RWPE1 (cell line): Measurements from ENCODE around the gene FGF18.
"Not testable (repeated sequence)": the region's sequence is repeated elsewhere in the genome, so short reads cannot be mapped to it uniquely, and the experiment has no call there.

Source experiments
- CTCF ChIA-PET: fragments of 350-600 bp; sonication (Branson Sonifier 250); formaldehyde crosslinking; extraction: SDS; loops from one replicate; lab custom pipeline; 2021; lab: Yijun Ruan, JAX
- POLR2A ChIA-PET: fragments of 400-600 bp; formaldehyde crosslinking; extraction: SDS; loops from one replicate; lab custom pipeline; 2020; ENCODE audit warnings: antibody characterized with exemption; ENCODE audit not compliant: low non-redundant PET; lab: Yijun Ruan, JAX
- DNase-seq: peaks from one replicate; pipeline ENCODE4 v3.0.0; 2012; ENCODE audit warnings: low spot score
- H3K27ac ChIP-seq: fragments of 450-650 bp; 2 replicates; pipeline ENCODE4 v1.5.1; 2017
- TF ChIP-seq, protein P1 (sequence below): fragments of 450-650 bp; conservative IDR thresholded peaks from 2 replicates; pipeline ENCODE4 v1.5.1; 2017; ENCODE audit warnings: low read depth, mild to moderate bottlenecking

FGF18 gene

GRCh38 chr5:171409164-171410136 lies 10.0 kb upstream of the FGF18 start:
- peak overlapping the region; percentile 34 for H3K27ac ChIP-seq
- POLR2A ChIA-PET: no interaction called here
- TF ChIP-seq, protein P1, sequence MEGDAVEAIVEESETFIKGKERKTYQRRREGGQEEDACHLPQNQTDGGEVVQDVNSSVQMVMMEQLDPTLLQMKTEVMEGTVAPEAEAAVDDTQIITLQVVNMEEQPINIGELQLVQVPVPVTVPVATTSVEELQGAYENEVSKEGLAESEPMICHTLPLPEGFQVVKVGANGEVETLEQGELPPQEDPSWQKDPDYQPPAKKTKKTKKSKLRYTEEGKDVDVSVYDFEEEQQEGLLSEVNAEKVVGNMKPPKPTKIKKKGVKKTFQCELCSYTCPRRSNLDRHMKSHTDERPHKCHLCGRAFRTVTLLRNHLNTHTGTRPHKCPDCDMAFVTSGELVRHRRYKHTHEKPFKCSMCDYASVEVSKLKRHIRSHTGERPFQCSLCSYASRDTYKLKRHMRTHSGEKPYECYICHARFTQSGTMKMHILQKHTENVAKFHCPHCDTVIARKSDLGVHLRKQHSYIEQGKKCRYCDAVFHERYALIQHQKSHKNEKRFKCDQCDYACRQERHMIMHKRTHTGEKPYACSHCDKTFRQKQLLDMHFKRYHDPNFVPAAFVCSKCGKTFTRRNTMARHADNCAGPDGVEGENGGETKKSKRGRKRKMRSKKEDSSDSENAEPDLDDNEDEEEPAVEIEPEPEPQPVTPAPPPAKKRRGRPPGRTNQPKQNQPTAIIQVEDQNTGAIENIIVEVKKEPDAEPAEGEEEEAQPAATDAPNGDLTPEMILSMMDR: no peak
- no peak for DNase-seq
- CTCF ChIA-PET: interaction anchor here (1.2 kb wide), 1 partner anchor 10 kb away, joined by 3 read pairs; the partner anchor contains the start of gene FGF18

- CTCF ChIA-PET: interaction anchor here (1.2 kb wide), 1 partner anchor 9 kb away, joined by 3 read pairs; the partner anchor contains the start of gene FGF18
- H3K27ac ChIP-seq: no peak overlapping the region
- POLR2A ChIA-PET: no interaction called here
- no peak for DNase-seq
- TF ChIP-seq, protein P1: no peak
These were observed 9.3 kb upstream of the FGF18 start for GRCh38 chr5:171410181-171410580.

GRCh38 chr5:171412186-171412585 lies 7.3 kb upstream of the FGF18 start:
- TF ChIP-seq, protein P1: no peak
- POLR2A ChIA-PET: no interaction called here
- DNase-seq: no peak
- H3K27ac ChIP-seq: no peak overlapping the region
- CTCF ChIA-PET: interaction anchor here (0.6 to 1.4 kb wide), 2 partner anchors 20 to 86 kb away, joined by 3 to 6 read pairs; no protein-coding TSS in a partner anchor

- POLR2A ChIA-PET: no interaction called here
- no peak for DNase-seq
- CTCF ChIA-PET: interaction anchor here (0.6 to 1.4 kb wide), 5 partner anchors 21 to 553 kb away, joined by 3 to 8 read pairs (median 3); no protein-coding TSS in a partner anchor
- TF ChIP-seq, protein P1: no peak
- H3K27ac ChIP-seq: no peak overlapping the region
These were observed 6.1 kb upstream of the FGF18 start for GRCh38 chr5:171413153-171413910.

GRCh38 chr5:171413993-171414392 lies 5.5 kb upstream of the FGF18 start:
- H3K27ac ChIP-seq, POLR2A ChIA-PET, DNase-seq: not testable (repeated sequence)
- CTCF ChIA-PET: interaction anchor here (1.0 kb wide), 1 partner anchor 27 kb away, joined by 3 read pairs; no protein-coding TSS in a partner anchor

- POLR2A ChIA-PET: interaction anchor here (0.7 kb wide), 3 partner anchors 16 to 1463 kb away, joined by 4 to 5 read pairs (median 4); no protein-coding TSS in a partner anchor
- peak overlapping the region; percentile 36 for H3K27ac ChIP-seq
These were observed 4.2 kb upstream of the FGF18 start for GRCh38 chr5:171415115-171415730.

More at GRCh38 chr5:171415115-171415730, 4.2 kb upstream of the FGF18 start:
- TF ChIP-seq, protein P1: no peak
- CTCF ChIA-PET: interaction anchor here (0.6 to 0.9 kb wide), 2 partner anchors 443 to 502 kb away, joined by 4 to 5 read pairs; no protein-coding TSS in a partner anchor
- DNase-seq: peak; percentile 55
